ENCODE data around the gene BLOC1S1.

Gene BLOC1S1

DNA sequence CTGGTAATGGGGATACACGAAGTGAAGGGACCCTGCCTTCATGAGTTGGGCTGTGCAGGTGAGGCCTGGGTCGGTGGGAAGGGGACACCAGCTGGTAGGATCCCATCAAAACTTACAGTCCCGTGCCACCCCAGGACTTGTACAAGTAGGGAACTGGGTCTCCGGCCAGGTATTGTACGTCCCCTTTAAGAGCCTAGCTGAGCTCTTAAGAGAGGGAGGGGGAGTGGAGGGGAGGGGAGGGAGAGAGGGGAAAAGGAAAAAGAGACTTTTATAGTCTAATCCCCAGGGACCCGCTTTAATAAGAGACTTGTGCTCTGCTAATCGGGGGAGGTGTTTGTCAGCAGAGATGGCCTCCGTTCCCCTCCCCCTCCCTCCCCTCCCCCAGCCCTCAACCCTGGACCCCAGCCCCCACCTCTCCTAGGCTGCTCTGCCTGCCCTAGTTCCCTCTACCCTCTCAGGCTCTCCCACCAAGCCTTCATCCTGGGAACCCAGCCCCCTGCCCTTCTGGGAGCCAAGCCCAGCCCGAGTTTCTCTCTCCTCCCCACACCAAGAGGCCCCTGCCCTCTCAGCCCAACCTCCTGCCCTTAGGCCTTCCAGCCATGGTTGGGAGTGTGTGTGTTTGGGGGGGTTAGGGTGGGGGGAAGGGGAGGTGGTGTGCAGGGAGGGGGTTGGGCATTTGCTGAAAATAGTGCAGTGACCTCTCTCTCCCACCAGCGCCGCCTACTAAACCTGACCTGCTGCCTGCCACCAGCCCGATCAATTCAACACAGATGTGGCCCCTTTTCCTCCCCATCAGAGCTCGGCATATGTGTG, 29.7 kb downstream of the BLOC1S1 start:
- peak overlapping the region; percentile 43 for H3K4me3 ChIP-seq (ENCODE audit: low read depth, low read length)
- TF ChIP-seq, protein P1, sequence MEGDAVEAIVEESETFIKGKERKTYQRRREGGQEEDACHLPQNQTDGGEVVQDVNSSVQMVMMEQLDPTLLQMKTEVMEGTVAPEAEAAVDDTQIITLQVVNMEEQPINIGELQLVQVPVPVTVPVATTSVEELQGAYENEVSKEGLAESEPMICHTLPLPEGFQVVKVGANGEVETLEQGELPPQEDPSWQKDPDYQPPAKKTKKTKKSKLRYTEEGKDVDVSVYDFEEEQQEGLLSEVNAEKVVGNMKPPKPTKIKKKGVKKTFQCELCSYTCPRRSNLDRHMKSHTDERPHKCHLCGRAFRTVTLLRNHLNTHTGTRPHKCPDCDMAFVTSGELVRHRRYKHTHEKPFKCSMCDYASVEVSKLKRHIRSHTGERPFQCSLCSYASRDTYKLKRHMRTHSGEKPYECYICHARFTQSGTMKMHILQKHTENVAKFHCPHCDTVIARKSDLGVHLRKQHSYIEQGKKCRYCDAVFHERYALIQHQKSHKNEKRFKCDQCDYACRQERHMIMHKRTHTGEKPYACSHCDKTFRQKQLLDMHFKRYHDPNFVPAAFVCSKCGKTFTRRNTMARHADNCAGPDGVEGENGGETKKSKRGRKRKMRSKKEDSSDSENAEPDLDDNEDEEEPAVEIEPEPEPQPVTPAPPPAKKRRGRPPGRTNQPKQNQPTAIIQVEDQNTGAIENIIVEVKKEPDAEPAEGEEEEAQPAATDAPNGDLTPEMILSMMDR (IDR thresholded peaks at IDR 0.05; ENCODE audit: insufficient read depth, low read length, missing control alignments): no peak
- no peak for DNase-seq (ENCODE audit: low read depth, low spot score)
- ChIA-PET CTCF (interaction anchor here (0.8 to 8.5 kb wide), 11 partner anchors 8 to 284 kb away, joined by 3 to 60 read pairs (median 5); partner anchors contain the start of gene MMP19), POLR2A (interaction anchor here (0.5 to 3.2 kb wide), 6 partner anchors 8 to 85 kb away, joined by 3 to 15 read pairs (median 4); partner anchors contain the start of genes CD63 and DNAJC14)

DNA sequence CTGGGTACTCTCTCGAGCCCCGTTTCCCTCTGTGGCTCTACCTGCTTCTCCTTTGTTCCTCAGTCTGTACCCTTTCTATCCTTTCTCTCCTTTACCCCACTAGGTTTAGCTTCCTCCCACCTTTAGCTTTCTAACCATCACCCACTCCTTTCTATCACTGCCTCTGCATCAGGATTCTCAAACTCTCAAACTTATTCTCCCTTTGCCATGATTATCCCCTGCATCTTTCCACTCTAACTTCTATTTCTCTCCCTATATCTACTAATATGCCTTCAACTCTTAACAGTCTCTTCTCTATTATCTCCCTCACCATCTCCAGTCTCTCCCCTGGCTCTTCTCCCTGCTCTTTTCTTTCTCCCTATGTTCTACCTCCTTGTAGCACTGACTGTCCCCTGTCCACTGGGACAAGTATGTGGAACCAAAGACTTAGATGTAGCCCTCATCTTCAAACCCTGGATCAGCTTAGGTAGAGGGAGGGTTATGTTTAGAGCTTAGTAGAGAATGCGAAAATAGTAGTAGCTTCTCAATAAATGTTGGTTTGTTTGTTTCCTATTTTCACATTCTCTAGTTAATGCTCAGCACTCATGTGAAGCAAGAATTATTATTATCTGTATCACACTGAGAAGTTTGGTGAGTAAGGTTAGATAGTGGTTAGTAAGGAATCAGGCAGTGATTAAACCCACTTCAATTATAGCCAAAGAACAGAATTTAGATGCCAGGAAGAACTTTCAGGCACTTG, 30.5 kb downstream of the BLOC1S1 start:
- no peak for DNase-seq (ENCODE audit: low read depth, low spot score)
- POLR2A ChIA-PET: interaction anchor here (0.7 to 1.4 kb wide), 4 partner anchors 10 to 85 kb away, joined by 3 to 4 read pairs (median 3); partner anchors contain the start of genes CD63 and DNAJC14
- CTCF ChIA-PET: interaction anchor here (1.0 to 8.5 kb wide), 7 partner anchors 9 to 284 kb away, joined by 3 to 60 read pairs (median 10); no protein-coding TSS in a partner anchor
- TF ChIP-seq, protein P1 (IDR thresholded peaks at IDR 0.05; ENCODE audit: insufficient read depth, low read length, missing control alignments): no peak
- no peak overlapping the region for H3K4me3 ChIP-seq (ENCODE audit: low read depth, low read length)

GRCh38 chr12:55746913-55747231, 31.0 kb downstream of the BLOC1S1 start:
- POLR2A ChIA-PET: interaction anchor here (0.9 to 1.1 kb wide), 2 partner anchors 10 to 82 kb away, joined by 3 read pairs; partner anchors contain the start of gene DNAJC14
- no peak for DNase-seq (ENCODE audit: low read depth, low spot score)
- no peak overlapping the region for H3K4me3 ChIP-seq (ENCODE audit: low read depth, low read length)
- CTCF ChIA-PET: interaction anchor here (1.1 to 8.5 kb wide), 8 partner anchors 9 to 283 kb away, joined by 3 to 60 read pairs (median 4); no protein-coding TSS in a partner anchor
- TF ChIP-seq, protein P1 (IDR thresholded peaks at IDR 0.05; ENCODE audit: insufficient read depth, low read length, missing control alignments): no peak

GRCh38 chr12:55748230-55748993, 32.6 kb downstream of the BLOC1S1 start:
- H3K4me3 ChIP-seq (ENCODE audit: low read depth, low read length): no peak overlapping the region
- CTCF ChIA-PET: interaction anchor here (0.5 to 8.5 kb wide), 8 partner anchors 8 to 192 kb away, joined by 3 to 60 read pairs (median 5); no protein-coding TSS in a partner anchor
- TF ChIP-seq, protein P1 (IDR thresholded peaks at IDR 0.05; ENCODE audit: insufficient read depth, low read length, missing control alignments): no peak
- no peak for DNase-seq (ENCODE audit: low read depth, low spot score)
- POLR2A ChIA-PET: interaction anchor here (0.7 kb wide), 1 partner anchor 9 kb away, joined by 5 read pairs; no protein-coding TSS in a partner anchor

DNA sequence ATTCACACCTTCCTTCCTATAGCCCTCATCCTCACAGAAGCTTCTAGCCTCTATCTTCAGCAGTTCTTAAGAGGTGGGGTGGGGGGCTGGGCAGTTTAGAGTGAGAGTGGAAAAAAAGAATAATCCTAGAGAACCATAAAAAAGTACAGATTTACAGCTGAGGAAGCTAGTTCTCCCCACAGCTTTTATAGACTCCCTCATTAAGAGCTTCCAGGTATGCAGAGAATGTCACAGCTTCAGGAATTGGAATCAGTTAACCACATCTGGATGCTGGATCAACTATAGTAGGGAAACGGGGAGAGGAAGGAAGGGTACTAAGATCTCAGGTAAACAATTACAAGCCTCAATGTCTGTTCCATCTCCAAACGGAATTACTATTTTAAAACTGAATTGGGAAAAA, 39.4 kb downstream of the BLOC1S1 start:
- H3K4me3 ChIP-seq (ENCODE audit: low read depth, low read length): no peak overlapping the region
- TF ChIP-seq, protein P1 (IDR thresholded peaks at IDR 0.05; ENCODE audit: insufficient read depth, low read length, missing control alignments): no peak
- POLR2A ChIA-PET: no interaction called here
- CTCF ChIA-PET: interaction anchor here (0.9 to 5.3 kb wide), 4 partner anchors 8 to 274 kb away, joined by 3 to 42 read pairs (median 12); partner anchors contain the start of gene GDF11
- DNase-seq (ENCODE audit: low read depth, low spot score): no peak
